ENCODE measurements around the gene ARHGAP42.
A peak's percentile ranks its signal among the peaks of the same experiment; 100 is the strongest.

Gene ARHGAP42

DNA sequence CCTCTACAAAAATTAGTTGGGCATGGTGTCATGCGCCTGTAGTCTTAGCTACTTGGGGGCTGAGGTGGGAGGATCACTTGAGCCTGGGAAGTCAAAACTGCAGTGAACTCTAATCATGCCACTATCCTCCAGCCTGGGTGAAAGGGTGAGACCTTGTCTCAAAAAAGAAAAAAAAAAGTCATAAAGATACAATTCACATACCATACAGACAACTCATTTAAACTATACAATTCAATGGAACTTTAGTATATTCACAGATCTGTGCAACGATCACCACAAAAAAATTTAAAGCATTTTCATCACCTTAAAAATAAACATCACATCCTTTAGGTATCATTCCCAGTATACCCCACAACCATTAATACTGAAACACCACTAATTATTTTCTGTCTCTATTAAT is 241.3 kb downstream of the ARHGAP42 start:
- Histone ChIP-seq H3K9me3 (ENCODE audit: low read length) (no peaks in the 10 kb centered on the region), H4K20me1 (ENCODE audit: insufficient read depth, low read length) (no peaks in the 10 kb centered on the region), H3K27me3 (ENCODE audit: insufficient read depth, low read length) (no peaks in the 10 kb centered on the region), H3F3A (ENCODE audit: insufficient read depth, low read length) (no peaks in the 10 kb centered on the region), H3K4me1 (ENCODE audit: insufficient read depth, low read length, severe bottlenecking) (no peaks in the 10 kb centered on the region), H3K4me2 (ENCODE audit: low read length) (no peak overlapping the region), H3K9me2 (ENCODE audit: low read depth, low read length) (no peaks in the 10 kb centered on the region), H3K4me3 (ENCODE audit: low read depth, low read length, poor library complexity, severe bottlenecking) (no peak overlapping the region), H3K27ac (ENCODE audit: low read depth, low read length, poor library complexity, severe bottlenecking) (no peak overlapping the region), H3K36me3 (ENCODE audit: insufficient read depth, low read length) (no peaks in the 10 kb centered on the region), H2AFZ (ENCODE audit: low read length) (no peak overlapping the region), H3K9ac (ENCODE audit: low read length) (no peak overlapping the region), H3K79me2 (ENCODE audit: insufficient read depth, low read length) (no peaks in the 10 kb centered on the region)
- no peak for TF ChIP-seq EZH2 (IDR thresholded peaks at IDR 0.05; ENCODE audit: borderline replicate concordance, low read length)
- TF ChIP-seq, protein P1, sequence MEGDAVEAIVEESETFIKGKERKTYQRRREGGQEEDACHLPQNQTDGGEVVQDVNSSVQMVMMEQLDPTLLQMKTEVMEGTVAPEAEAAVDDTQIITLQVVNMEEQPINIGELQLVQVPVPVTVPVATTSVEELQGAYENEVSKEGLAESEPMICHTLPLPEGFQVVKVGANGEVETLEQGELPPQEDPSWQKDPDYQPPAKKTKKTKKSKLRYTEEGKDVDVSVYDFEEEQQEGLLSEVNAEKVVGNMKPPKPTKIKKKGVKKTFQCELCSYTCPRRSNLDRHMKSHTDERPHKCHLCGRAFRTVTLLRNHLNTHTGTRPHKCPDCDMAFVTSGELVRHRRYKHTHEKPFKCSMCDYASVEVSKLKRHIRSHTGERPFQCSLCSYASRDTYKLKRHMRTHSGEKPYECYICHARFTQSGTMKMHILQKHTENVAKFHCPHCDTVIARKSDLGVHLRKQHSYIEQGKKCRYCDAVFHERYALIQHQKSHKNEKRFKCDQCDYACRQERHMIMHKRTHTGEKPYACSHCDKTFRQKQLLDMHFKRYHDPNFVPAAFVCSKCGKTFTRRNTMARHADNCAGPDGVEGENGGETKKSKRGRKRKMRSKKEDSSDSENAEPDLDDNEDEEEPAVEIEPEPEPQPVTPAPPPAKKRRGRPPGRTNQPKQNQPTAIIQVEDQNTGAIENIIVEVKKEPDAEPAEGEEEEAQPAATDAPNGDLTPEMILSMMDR (IDR thresholded peaks at IDR 0.05; ENCODE audit: low read length), result no peak

DNA sequence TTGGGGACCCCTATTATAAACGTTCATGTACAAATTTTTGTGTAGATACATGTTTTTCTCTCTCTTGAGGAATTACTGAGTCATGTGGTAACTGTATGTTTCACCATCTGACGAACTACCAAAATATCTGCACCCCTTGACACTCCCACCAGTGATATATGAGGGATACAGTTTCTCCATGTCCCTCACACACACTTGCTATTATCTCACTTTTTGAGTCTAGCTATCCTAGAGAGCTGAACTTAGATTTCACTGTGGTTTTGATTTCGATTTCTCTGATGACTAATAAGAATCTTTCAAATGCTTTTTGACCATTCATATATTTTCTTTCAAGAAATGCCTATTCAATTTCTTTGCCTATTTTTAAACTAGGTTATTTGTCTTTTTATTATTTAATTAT is 242.3 kb downstream of the ARHGAP42 start:
- no peak overlapping the region for H3K4me2 ChIP-seq (ENCODE audit: low read length)

DNA sequence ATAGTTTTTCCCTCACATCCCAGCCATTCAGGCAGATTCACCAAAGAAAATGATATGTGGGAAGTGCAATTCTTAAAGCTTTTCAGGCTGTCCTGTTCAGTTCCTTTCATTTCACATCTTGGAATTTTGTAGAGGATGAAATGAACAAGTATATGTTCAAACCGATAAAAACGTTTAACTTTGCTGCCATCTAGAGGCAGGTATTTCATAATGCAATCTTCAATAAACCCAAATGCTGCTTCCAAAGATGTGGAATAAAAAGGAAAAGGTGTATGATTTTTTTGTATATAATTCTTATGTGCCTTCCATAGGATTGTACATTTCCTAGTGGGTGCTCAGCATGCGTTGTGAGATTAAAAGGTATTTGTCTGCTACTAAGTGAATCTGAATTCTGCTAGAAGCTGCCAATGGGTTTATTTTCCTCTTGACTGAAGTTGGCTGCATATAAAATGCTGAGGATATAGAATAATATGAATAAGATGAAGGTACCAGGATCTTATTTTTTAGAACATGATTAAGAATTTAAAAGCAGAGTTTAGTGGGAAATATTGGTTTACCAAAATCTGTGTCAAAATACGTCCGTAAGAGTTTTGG is 243.2 kb downstream of the ARHGAP42 start:
- Histone ChIP-seq H3K9me2 (ENCODE audit: low read depth, low read length) (no peaks in the 10 kb centered on the region), H4K20me1 (ENCODE audit: insufficient read depth, low read length) (no peaks in the 10 kb centered on the region), H3K9me3 (ENCODE audit: low read length) (no peaks in the 10 kb centered on the region), H3K4me1 (ENCODE audit: insufficient read depth, low read length, severe bottlenecking) (no peaks in the 10 kb centered on the region), H2AFZ (ENCODE audit: low read length) (no peak overlapping the region), H3K4me2 (ENCODE audit: low read length) (no peak overlapping the region), H3K4me3 (ENCODE audit: low read depth, low read length, poor library complexity, severe bottlenecking) (no peak overlapping the region), H3K36me3 (ENCODE audit: insufficient read depth, low read length) (no peaks in the 10 kb centered on the region), H3K27me3 (ENCODE audit: insufficient read depth, low read length) (no peaks in the 10 kb centered on the region), H3F3A (ENCODE audit: insufficient read depth, low read length) (no peaks in the 10 kb centered on the region), H3K27ac (ENCODE audit: low read depth, low read length, poor library complexity, severe bottlenecking) (no peak overlapping the region), H3K79me2 (ENCODE audit: insufficient read depth, low read length) (no peaks in the 10 kb centered on the region), H3K9ac (ENCODE audit: low read length) (no peak overlapping the region)
- TF ChIP-seq, protein P1 (IDR thresholded peaks at IDR 0.05; ENCODE audit: low read length), result peak; percentile 74
- TF ChIP-seq EZH2 (IDR thresholded peaks at IDR 0.05; ENCODE audit: borderline replicate concordance, low read length), result no peak

More for the DNA sequence above, 242.3 kb downstream of the ARHGAP42 start:
- Histone ChIP-seq H3K9ac (ENCODE audit: low read length) (no peak overlapping the region), H3K27me3 (ENCODE audit: insufficient read depth, low read length) (no peaks in the 10 kb centered on the region), H2AFZ (ENCODE audit: low read length) (no peak overlapping the region), H3K36me3 (ENCODE audit: insufficient read depth, low read length) (no peaks in the 10 kb centered on the region), H4K20me1 (ENCODE audit: insufficient read depth, low read length) (no peaks in the 10 kb centered on the region), H3K4me3 (ENCODE audit: low read depth, low read length, poor library complexity, severe bottlenecking) (no peak overlapping the region), H3K4me1 (ENCODE audit: insufficient read depth, low read length, severe bottlenecking) (no peaks in the 10 kb centered on the region), H3K79me2 (ENCODE audit: insufficient read depth, low read length) (no peaks in the 10 kb centered on the region), H3F3A (ENCODE audit: insufficient read depth, low read length) (no peaks in the 10 kb centered on the region), H3K27ac (ENCODE audit: low read depth, low read length, poor library complexity, severe bottlenecking) (no peak overlapping the region), H3K9me2 (ENCODE audit: low read depth, low read length) (no peaks in the 10 kb centered on the region), H3K9me3 (ENCODE audit: low read length) (no peaks in the 10 kb centered on the region)
- TF ChIP-seq EZH2 (IDR thresholded peaks at IDR 0.05; ENCODE audit: borderline replicate concordance, low read length), result no peak
- TF ChIP-seq, protein P1 (IDR thresholded peaks at IDR 0.05; ENCODE audit: low read length), result no peak

All from OCI-LY1 (cell line).